ENCODE data around the gene ABHD1. TPM values are rescaled to one million over a fixed set of nuclear protein-coding genes. Genes with fewer than 3 reads are reported as not detected.
"Not testable (repeated sequence)": the region's sequence is repeated elsewhere in the genome, so short reads cannot be mapped to it uniquely, and the experiment has no call there.

ABHD1 gene
- 1 to 10 TPM in 1 of 4 donors, not detected in 3; 1.2 TPM for total RNA-seq

DNA sequence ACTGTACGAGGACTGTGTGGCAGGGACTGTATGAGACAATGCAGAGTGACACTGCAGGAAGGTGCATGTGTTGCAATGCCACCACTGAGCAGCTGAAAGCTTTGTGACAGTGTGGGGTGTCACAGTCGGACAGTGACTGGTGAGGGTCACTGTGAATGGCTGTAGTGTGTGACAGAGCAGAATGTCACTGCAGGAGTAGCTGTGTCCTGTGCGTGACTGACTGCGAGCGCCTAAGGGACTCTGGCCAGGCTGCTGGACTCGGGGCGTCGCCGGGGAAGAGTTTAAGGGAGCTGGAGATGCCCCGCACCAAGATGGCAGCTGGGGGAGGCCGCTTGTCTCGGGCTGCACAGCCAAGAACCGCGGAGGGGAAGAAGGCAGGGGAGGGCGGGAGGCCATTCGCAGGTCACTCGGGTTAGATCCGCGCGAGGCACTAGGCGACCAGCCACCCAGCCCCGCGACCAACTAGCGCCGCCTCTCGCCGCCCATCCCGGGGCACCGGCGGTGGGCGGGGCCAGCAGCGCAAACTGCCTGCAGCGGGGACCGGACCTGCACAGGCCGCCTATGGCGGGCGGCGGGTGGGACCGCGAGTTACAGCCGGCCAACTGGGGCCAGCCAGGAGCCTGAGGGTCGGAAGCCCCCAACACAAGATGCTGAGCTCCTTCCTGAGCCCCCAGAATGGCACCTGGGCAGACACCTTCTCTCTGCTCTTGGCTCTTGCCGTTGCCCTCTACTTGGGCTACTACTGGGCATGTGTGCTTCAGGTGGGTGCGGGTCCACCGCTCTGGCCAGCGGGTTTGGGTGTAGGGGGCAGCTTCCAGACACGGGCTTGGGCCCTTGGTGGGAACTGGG, at the start of gene ABHD1:
Gene ABHD1, plus strand, starts transcription at position 514 of the 849 bp plus-strand sequence. Its CDS starts 134 bp downstream, at position 648.
- peak within 1 kb of the TSS; percentile 45 to 46 for H3K4me3 ChIP-seq
- TF ChIP-seq POLR2A (IDR thresholded peaks at IDR 0.05), result no peak
- TF ChIP-seq CTCF (IDR thresholded peaks at IDR 0.05), result no peak
- no peaks in the 10 kb centered on the region for H3K27me3 ChIP-seq
- H3K27ac ChIP-seq, result peak within 1 kb of the TSS; percentile 4 to 34
- H3K36me3 ChIP-seq, result no peaks in the 10 kb centered on the region
- intact Hi-C loops (cut with DNase I; ENCODE audit: low total_unique reads), result no loop called here
- no peaks in the 10 kb centered on the region for H3K9me3 ChIP-seq
- H3K4me1 ChIP-seq, result peaks cover 0 to 2% of the 10 kb centered on the region in 2 donors
- peak; percentile 43 to 60 for DNase-seq

- no peak overlapping the region for H3K4me3 ChIP-seq
- TF ChIP-seq CTCF (IDR thresholded peaks at IDR 0.05), result no peak
- no peak for TF ChIP-seq POLR2A (IDR thresholded peaks at IDR 0.05)
- no peaks in the 10 kb centered on the region for H3K36me3 ChIP-seq
- peak overlapping the region; percentile 95 to 98 for H3K27ac ChIP-seq
- peak; percentile 46 to 48 for DNase-seq
- intact Hi-C loops (cut with DNase I; ENCODE audit: low total_unique reads), result no loop called here
- H3K27me3 ChIP-seq, result no peaks in the 10 kb centered on the region
- peaks cover 3 to 6% of the 10 kb centered on the region in 2 donors for H3K4me1 ChIP-seq
- H3K9me3 ChIP-seq, result no peaks in the 10 kb centered on the region
Measured at GRCh38 chr2:27074738-27075565, 48.7 kb upstream of the ABHD1 start.

DNA sequence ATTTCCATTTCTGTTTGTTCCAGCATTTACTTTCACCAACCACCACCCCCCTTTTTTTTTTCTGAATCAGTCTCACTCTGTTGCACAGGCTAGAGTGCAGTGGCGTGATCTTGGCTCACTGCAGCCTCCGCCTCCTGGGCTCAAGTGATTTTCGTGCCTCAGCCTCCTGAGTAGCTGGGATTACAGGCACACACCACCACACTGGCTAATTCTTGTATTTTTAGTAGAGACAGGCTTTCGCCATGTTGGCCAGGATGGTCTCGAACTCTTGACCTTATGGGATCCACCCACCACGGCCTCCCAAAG, 48.1 kb upstream of the ABHD1 start:
- intact Hi-C loops (cut with DNase I; ENCODE audit: low total_unique reads); H3K36me3 ChIP-seq; DNase-seq; H3K4me3 ChIP-seq; H3K4me1 ChIP-seq; H3K9me3 ChIP-seq; H3K27me3 ChIP-seq: not testable (repeated sequence)
- peak overlapping the region; percentile 95 to 98 for H3K27ac ChIP-seq

- peak overlapping the region; percentile 92 to 98 for H3K27ac ChIP-seq
Measured at GRCh38 chr2:27076323-27076722, 47.3 kb upstream of the ABHD1 start.

DNA sequence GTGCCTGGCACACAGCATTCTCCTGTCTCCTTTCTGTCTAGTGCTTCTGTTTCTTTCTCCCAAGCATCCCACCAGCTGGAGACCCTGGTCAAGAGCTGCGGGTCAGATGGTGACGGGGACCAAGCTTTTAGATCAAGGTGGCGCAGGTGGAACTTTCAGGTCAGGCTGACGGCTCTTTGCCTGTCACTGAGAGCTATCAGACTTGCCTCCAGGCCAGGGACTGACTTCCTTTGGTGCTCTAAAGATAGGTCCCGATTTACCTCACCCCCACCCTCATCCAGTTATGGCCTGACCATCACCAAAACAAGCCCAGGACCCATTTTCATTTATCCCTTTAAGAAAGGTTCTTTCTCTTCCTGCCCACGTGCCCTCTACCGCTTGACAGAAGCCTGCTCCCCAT, 46.4 kb upstream of the ABHD1 start:
- intact Hi-C loops (cut with DNase I; ENCODE audit: low total_unique reads), result no loop called here
- Histone ChIP-seq H3K27ac (peak overlapping the region; percentile 92 to 98), H3K27me3 (no peaks in the 10 kb centered on the region), H3K9me3 (no peaks in the 10 kb centered on the region), H3K4me3 (no peak overlapping the region), H3K36me3 (no peaks in the 10 kb centered on the region), H3K4me1 (peaks cover 5 to 9% of the 10 kb centered on the region in 2 donors)
- DNase-seq, result no peak
- TF ChIP-seq CTCF (IDR thresholded peaks at IDR 0.05) (no peak), POLR2A (IDR thresholded peaks at IDR 0.05) (no peak)

More at GRCh38 chr2:27076323-27076722, 47.3 kb upstream of the ABHD1 start:
- Histone ChIP-seq H3K36me3 (no peaks in the 10 kb centered on the region), H3K4me1 (peaks cover under 1 to 4% of the 10 kb centered on the region in 2 donors), H3K27me3 (no peaks in the 10 kb centered on the region), H3K4me3 (no peak overlapping the region), H3K9me3 (no peaks in the 10 kb centered on the region)
- intact Hi-C loops (cut with DNase I; ENCODE audit: low total_unique reads), result no loop called here
- TF ChIP-seq POLR2A (IDR thresholded peaks at IDR 0.05) (no peak), CTCF (IDR thresholded peaks at IDR 0.05) (no peak)
- no peak for DNase-seq
